Measurements from ENCODE around the gene IL32. TPM values are rescaled to one million over a fixed set of nuclear protein-coding genes. Genes with fewer than 3 reads are reported as not detected.
"Not testable (repeated sequence)": the region's sequence is repeated elsewhere in the genome, so short reads cannot be mapped to it uniquely, and the experiment has no call there.

IL32 gene
- total and polyA plus RNA-seq, 9 of the 15 experiments (the other 6 are each of a cell fraction or from before 2014, with no cell fraction given): 0.21 to 2.2 (median 0.37) TPM; not detected in 3

GRCh38 chr16:3053330-3053710 lies 12.1 kb upstream of the IL32 start:
- H4K20me1 ChIP-seq (replicated peaks; ENCODE audit: control insufficient read depth, insufficient read depth, low read length); H3K79me2 ChIP-seq (ENCODE audit: control insufficient read depth, insufficient read depth, low read length); H3K9ac ChIP-seq (ENCODE audit: insufficient read depth in 1 of 2, low read depth in 2 of 2, low read length in 2 of 2); DNase-seq (ENCODE audit: extremely low read depth in 1 of 4, low spot score in 3 of 4); H3K27ac ChIP-seq (ENCODE audit: extremely low read depth, low read depth, low read length); CTCF ChIA-PET (ENCODE audit: low intra/inter-chr PET ratio); in situ Hi-C loops (cut with MboI); H3K36me3 ChIP-seq (ENCODE audit: control insufficient read depth, insufficient read depth, low read length); H3K9me1 ChIP-seq (ENCODE audit: control insufficient read depth, insufficient read depth, low read length); POLR2A ChIA-PET; BruUV-seq (replicated peaks); H3K4me2 ChIP-seq (ENCODE audit: insufficient read depth, low read length); H3K9me3 ChIP-seq (replicated peaks; ENCODE audit: control insufficient read depth, insufficient read depth, low read depth, low read length); H2AFZ ChIP-seq (ENCODE audit: low read depth, low read length); H3K4me3 ChIP-seq: not testable (repeated sequence)
- ATAC-seq (0 out of 3 replicates have a peak, but pooled peaks have one; percentile 16), FAIRE-seq (peak; percentile 77)
- TF ChIP-seq RAD21 (CRISPR knock-in tag; conservative IDR thresholded peaks at IDR 0.05 in 1 of 2, IDR thresholded peaks at IDR 0.05 in 1 of 2) (peak in 1 of 2 experiments; percentile 3; a peak in 1 of 4 replicates), CTCF (IDR thresholded peaks at IDR 0.05 in 2 of 3, conservative IDR thresholded peaks at IDR 0.05 in 1 of 3; ENCODE audit: insufficient read depth in 2 of 3, low read depth in 1 of 3, low read length in 3 of 3) (peak in 1 of 3 experiments; percentile 9; a peak in 1 of 6 replicates)
- whole genome bisulfite sequencing (ENCODE audit: insufficient coverage, low coverage, missing lambda C conversion rate): 51% methylated on average over 7 of the region's 13 CpGs
- Histone ChIP-seq H3K4me1 (replicated peaks in 1 of 2; ENCODE audit: control insufficient read depth in 2 of 2, insufficient read depth in 2 of 2, low read length in 2 of 2) (peaks cover 3 to 29% of the 10 kb centered on the region in 2 experiments; a peak in 4 of 5 replicates), H3K27me3 (ENCODE audit: control insufficient read depth in 2 of 2, insufficient read depth in 2 of 2, low read length in 2 of 2) (peaks cover under 1 to 19% of the 10 kb centered on the region in 2 experiments; a peak in 3 of 5 replicates)
- intact Hi-C loops (cut with micrococcal nuclease): loop anchor here (10.0 kb wide), 1 partner anchor 121 kb away; no protein-coding TSS in a partner anchor
